Right lung (tissue), 5 donors: ENCODE measurements around the gene SSH2. TPM values are rescaled to one million over a fixed set of nuclear protein-coding genes. Genes with fewer than 3 reads are reported as not detected.

Experiments
- DNase-seq, 2 donors: peaks; one replicate each; pipeline ENCODE4 v3.0.0-alpha.2; 2013
- polyA plus RNA-seq, 5 donors: library from polyadenylated mRNA; unstranded; fragments of 120-200 nt; gene quantifications; one replicate each; pipeline versions ENCODE4 v1.2.1 to v1.2.3, GENCODE V29; 2013; ENCODE audit warnings: inconsistent platforms in 1 of 5, low replicate concordance in 1 of 5; ENCODE audit not compliant: insufficient read length in 5 of 5, insufficient read depth in 1 of 5

SSH2 gene
- polyA plus RNA-seq, 5 donors: 18.2 to 24.1 (median 23.7) TPM

- peak; percentile 48 to 63 for DNase-seq
Observed at GRCh38 chr17:29778956-29779811, 150.8 kb downstream of the SSH2 start.

- no peak for DNase-seq
Observed at GRCh38 chr17:29777663-29778062, 152.4 kb downstream of the SSH2 start.

- no peak for DNase-seq
Observed at GRCh38 chr17:29776026-29776425, 154.0 kb downstream of the SSH2 start.

GRCh38 chr17:29772981-29773380 lies 157.0 kb downstream of the SSH2 start:
- no peak for DNase-seq

- no peak for DNase-seq
Observed at GRCh38 chr17:29771546-29771945, 158.5 kb downstream of the SSH2 start.

GRCh38 chr17:29769225-29769624 lies 160.8 kb downstream of the SSH2 start:
- no peak for DNase-seq

- no peak for DNase-seq
Observed at GRCh38 chr17:29766796-29767327, 163.2 kb downstream of the SSH2 start.

- DNase-seq: no peak
Observed at GRCh38 chr17:29764748-29765147, 165.3 kb downstream of the SSH2 start.

- no peak for DNase-seq
Observed at GRCh38 chr17:29764217-29764616, 165.8 kb downstream of the SSH2 start.

GRCh38 chr17:29763273-29763672 lies 166.8 kb downstream of the SSH2 start:
- DNase-seq: no peak

GRCh38 chr17:29761040-29761761 lies 168.8 kb downstream of the SSH2 start:
- peak; percentile 86 to 88 for DNase-seq

- no peak for DNase-seq
Observed at GRCh38 chr17:29760279-29761039, 169.6 kb downstream of the SSH2 start.

GRCh38 chr17:29758255-29758654 lies 171.8 kb downstream of the SSH2 start:
- no peak for DNase-seq

GRCh38 chr17:29757788-29758187 lies 172.2 kb downstream of the SSH2 start:
- DNase-seq: no peak

- no peak for DNase-seq
Observed at GRCh38 chr17:29753845-29754439, 176.1 kb downstream of the SSH2 start.

GRCh38 chr17:29749045-29749825 lies 180.8 kb downstream of the SSH2 start:
- DNase-seq: no peak

- no peak for DNase-seq
Observed at GRCh38 chr17:29748400-29748799, 181.6 kb downstream of the SSH2 start.

- no peak for DNase-seq
Observed at GRCh38 chr17:29747660-29748059, 182.4 kb downstream of the SSH2 start.

GRCh38 chr17:29746669-29747068 lies 183.4 kb downstream of the SSH2 start:
- DNase-seq: no peak

- DNase-seq: no peak
Observed at GRCh38 chr17:29744121-29744520, 185.9 kb downstream of the SSH2 start.

- no peak for DNase-seq
Observed at GRCh38 chr17:29742210-29742513, 187.9 kb downstream of the SSH2 start.
